ENCODE results near the gene ALKBH5.

The ALKBH5 gene

GRCh38 chr17:18246880-18247612 lies 63.4 kb downstream of the ALKBH5 start:
- no peak for FAIRE-seq

- FAIRE-seq = no peak
Measured at GRCh38 chr17:18247613-18248001, 64.0 kb downstream of the ALKBH5 start.

GRCh38 chr17:18248300-18248731 lies 64.7 kb downstream of the ALKBH5 start:
- no peak for FAIRE-seq

- FAIRE-seq = no peak
Measured at GRCh38 chr17:18248811-18249210, 65.2 kb downstream of the ALKBH5 start.

GRCh38 chr17:18250259-18250658 lies 66.6 kb downstream of the ALKBH5 start:
- FAIRE-seq = no peak

- no peak for FAIRE-seq
Measured at GRCh38 chr17:18250708-18251107, 67.1 kb downstream of the ALKBH5 start.

- no peak for FAIRE-seq
Measured at GRCh38 chr17:18251204-18251603, 67.6 kb downstream of the ALKBH5 start.

- FAIRE-seq = no peak
Measured at GRCh38 chr17:18252160-18252559, 68.5 kb downstream of the ALKBH5 start.

- FAIRE-seq = no peak
Measured at GRCh38 chr17:18253187-18253884, 69.7 kb downstream of the ALKBH5 start.

GRCh38 chr17:18253947-18254821 lies 70.6 kb downstream of the ALKBH5 start:
- no peak for FAIRE-seq

- no peak for FAIRE-seq
Measured at GRCh38 chr17:18254888-18255649, 71.4 kb downstream of the ALKBH5 start.

- FAIRE-seq = no peak
Measured at GRCh38 chr17:18256351-18256750, 72.7 kb downstream of the ALKBH5 start.

- FAIRE-seq = no peak
Measured at GRCh38 chr17:18256776-18257175, 73.1 kb downstream of the ALKBH5 start.

GRCh38 chr17:18257268-18257981 lies 73.8 kb downstream of the ALKBH5 start:
- no peak for FAIRE-seq

- no peak for FAIRE-seq
Measured at GRCh38 chr17:18257982-18258355, 74.3 kb downstream of the ALKBH5 start.

GRCh38 chr17:18258356-18259038 lies 74.9 kb downstream of the ALKBH5 start, which contains the start of gene FLII:
Gene FLII, minus strand, starts transcription at chr17:18258738. Its CDS starts 48 bp downstream, at chr17:18258690.
- FAIRE-seq = no peak

All from endometrium (tissue), 2 donors.